Colonic mucosa (tissue), 4 donors: ENCODE results near the gene TOPBP1. TPM values are rescaled to one million over a fixed set of nuclear protein-coding genes. Genes with fewer than 3 reads are reported as not detected.
A peak's percentile ranks its signal among the peaks of the same experiment; 100 is the strongest.

ENCODE experiments used
- DNase-seq: peaks from one replicate; pipeline ENCODE4 v3.0.0-alpha.2; 2020
- H3K27ac ChIP-seq: fragments of 200-600 bp; one replicate; pipeline ENCODE4 v1.8.0; 2021
- H3K27me3 ChIP-seq: fragments of 200-600 bp; one replicate; pipeline ENCODE4 v1.8.0; 2021
- H3K36me3 ChIP-seq: fragments of 200-600 bp; one replicate; pipeline ENCODE4 v1.8.0; 2021
- H3K4me1 ChIP-seq: fragments of 200-600 bp; one replicate; pipeline ENCODE4 v1.8.0; 2021; ENCODE audit warnings: mild to moderate bottlenecking
- H3K4me3 ChIP-seq: fragments of 200-600 bp; one replicate; pipeline ENCODE4 v1.8.0; 2021
- H3K9ac ChIP-seq, 2 donors: one replicate each; pipeline ENCODE4 v1.7.0; 2013; ENCODE audit warnings: control low read depth in 2 of 2, low read depth in 2 of 2, low read length in 2 of 2
- H3K9me3 ChIP-seq: fragments of 200-600 bp; one replicate; pipeline ENCODE4 v1.8.0; 2021
- CTCF ChIP-seq: fragments of 200-600 bp; IDR thresholded peaks from one replicate; pipeline ENCODE4 v1.8.0; 2022; ENCODE audit warnings: antibody characterized with exemption, mild to moderate bottlenecking
- intact Hi-C: fragments of 100-400 bp; cut with DNase I; formaldehyde crosslinking; loops from one replicate; pipeline ENCODE4 v1.14.1; 2022
- total RNA-seq, 2 donors: library from RNA; stranded (reverse); fragmentation: NEBNext Ultra II Directional in 1 of 2; extraction: Animal tissue kit (Norgen Biotek cat#: 25700) in 1 of 2; gene quantifications; one replicate each; pipeline ENCODE4 v1.2.1, GENCODE V29; 2021
- donor health status: healthy.
- donor health status: DM: no; HTN: no; CAD: no.
- donor health status: DM: no; HTN: no; CAD: no.

Gene TOPBP1
- 10 to 100 TPM; 21.7 to 34.6 TPM for total RNA-seq

GRCh38 chr3:133661454-133662277 lies at the start of gene TOPBP1:
TSS of gene TOPBP1 (minus strand) at chr3:133661941. CDS start at chr3:133661127, 814 bp downstream.
- peaks cover 5% of the 10 kb centered on the region for H3K4me1 ChIP-seq
- H3K9ac ChIP-seq, result peak within 1 kb of the TSS; percentile 88 to 89
- no peaks in the 10 kb centered on the region for H3K36me3 ChIP-seq
- H3K9me3 ChIP-seq, result no peaks in the 10 kb centered on the region
- intact Hi-C loops, result loop anchor here (5.0 to 10.0 kb wide), 2 partner anchors 143 to 266 kb away; partner anchors contain the start of gene SRPRB
- H3K27me3 ChIP-seq, result no peaks in the 10 kb centered on the region
- DNase-seq, result peak; percentile 92
- peak within 1 kb of the TSS; percentile 76 for H3K27ac ChIP-seq
- H3K4me3 ChIP-seq, result peak within 1 kb of the TSS; percentile 95
- TF ChIP-seq CTCF, result no peak

GRCh38 chr3:133711013-133711412 lies 49.3 kb upstream of the TOPBP1 start:
- intact Hi-C loops, result no loop called here
- H3K27me3 ChIP-seq, result no peaks in the 10 kb centered on the region
- H3K9me3 ChIP-seq, result no peaks in the 10 kb centered on the region
- no peaks in the 10 kb centered on the region for H3K4me1 ChIP-seq
- no peak for DNase-seq
- H3K4me3 ChIP-seq, result no peak overlapping the region
- H3K9ac ChIP-seq, result no peak overlapping the region
- H3K36me3 ChIP-seq, result no peaks in the 10 kb centered on the region
- TF ChIP-seq CTCF, result no peak
- H3K27ac ChIP-seq, result no peak overlapping the region

GRCh38 chr3:133709139-133709750 lies 47.5 kb upstream of the TOPBP1 start:
- intact Hi-C loops, result no loop called here
- Histone ChIP-seq H3K27me3 (no peaks in the 10 kb centered on the region), H3K36me3 (no peaks in the 10 kb centered on the region), H3K9me3 (no peaks in the 10 kb centered on the region), H3K4me1 (no peaks in the 10 kb centered on the region), H3K9ac (no peak overlapping the region), H3K27ac (no peak overlapping the region), H3K4me3 (no peak overlapping the region)
- DNase-seq, result no peak
- no peak for TF ChIP-seq CTCF

- Histone ChIP-seq H3K27ac (no peak overlapping the region), H3K4me1 (no peaks in the 10 kb centered on the region), H3K4me3 (no peak overlapping the region), H3K9ac (no peak overlapping the region), H3K9me3 (no peaks in the 10 kb centered on the region), H3K36me3 (no peaks in the 10 kb centered on the region), H3K27me3 (no peaks in the 10 kb centered on the region)
- intact Hi-C loops, result no loop called here
- no peak for DNase-seq
- TF ChIP-seq CTCF, result no peak
Measured at GRCh38 chr3:133706033-133706432, 44.3 kb upstream of the TOPBP1 start.

GRCh38 chr3:133703915-133704314 lies 42.2 kb upstream of the TOPBP1 start:
- Histone ChIP-seq H3K9me3 (no peaks in the 10 kb centered on the region), H3K27ac (no peak overlapping the region), H3K36me3 (no peaks in the 10 kb centered on the region), H3K9ac (no peak overlapping the region), H3K27me3 (no peaks in the 10 kb centered on the region), H3K4me3 (no peak overlapping the region), H3K4me1 (no peaks in the 10 kb centered on the region)
- DNase-seq, result no peak
- intact Hi-C loops, result no loop called here
- TF ChIP-seq CTCF, result no peak
